SH-SY5Y (cell line): ENCODE results near the gene MYL1.

Experiments used
- GATA2 ChIP-seq: IDR thresholded peaks from 2 replicates; pipeline ENCODE4 v1.6.1; 2011; ENCODE audit warnings: mild to moderate bottlenecking, low read depth, low read length
- GATA3 ChIP-seq: IDR thresholded peaks from 2 replicates; pipeline ENCODE4 v1.6.1; 2011; ENCODE audit warnings: low read depth, mild to moderate bottlenecking, low read length, moderate library complexity

- no peak for TF ChIP-seq GATA2
- TF ChIP-seq GATA3, result no peak
Measured at GRCh38 chr2:210269148-210269547, 45.8 kb downstream of the MYL1 start.
